Measurements from ENCODE around the gene TST. TPM values are rescaled to one million over a fixed set of nuclear protein-coding genes. Genes with fewer than 3 reads are reported as not detected.

Gene TST
- total and polyA plus RNA-seq, 9 of the 15 experiments (the other 6 are each of a cell fraction or from before 2014, with no cell fraction given) = 1.4 to 26.9 (median 12.4) TPM

DNA sequence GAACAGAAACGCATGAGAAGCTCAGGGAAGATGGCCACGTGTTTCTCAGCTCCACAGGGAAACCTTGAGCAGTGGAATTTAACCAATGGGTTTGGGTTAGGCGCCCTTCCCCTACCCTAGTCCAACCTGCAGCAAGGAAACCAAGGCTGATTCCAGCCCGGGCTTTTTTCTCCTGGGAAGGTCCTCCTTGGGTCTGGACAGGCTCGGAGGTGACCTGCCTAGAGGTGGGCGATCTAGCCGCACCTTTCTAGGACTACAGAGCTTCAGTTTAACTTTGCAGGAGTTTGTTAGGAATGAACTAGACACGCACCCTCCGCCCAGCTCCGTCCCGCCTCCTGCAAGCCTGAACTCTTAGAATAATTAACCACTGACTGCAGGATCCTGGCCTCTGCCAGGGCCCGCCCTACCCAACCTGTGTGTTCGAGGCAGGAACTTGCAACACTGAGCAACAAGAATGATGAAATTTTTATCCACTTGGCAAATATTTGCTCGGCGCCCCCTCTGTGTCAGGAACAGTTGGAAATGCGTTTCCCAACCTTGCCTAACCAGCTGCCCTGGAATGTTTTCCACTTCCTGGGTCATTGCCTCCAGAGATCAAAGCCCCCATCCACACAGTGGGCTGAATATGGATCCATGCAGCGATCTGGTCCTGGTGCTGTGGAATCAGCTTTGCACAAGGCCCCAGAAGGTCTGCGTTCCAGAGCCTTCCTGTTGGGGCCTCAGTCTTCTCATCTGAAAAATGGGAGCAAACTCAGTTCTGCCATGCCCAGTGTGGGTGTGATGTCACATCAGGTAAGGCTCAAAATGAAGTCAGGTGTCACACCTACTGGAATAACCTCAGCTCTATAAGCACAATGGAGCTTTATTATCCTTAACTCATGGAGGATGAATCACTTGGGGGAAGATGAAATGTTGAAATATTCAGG, 13.6 kb upstream of the TST start:
- DNase-seq (ENCODE audit: extremely low read depth in 1 of 4, low spot score in 3 of 4) = no peak
- POLR2A ChIA-PET = interaction anchor here (0.8 kb wide), 2 partner anchors 11 to 15 kb away, joined by 3 read pairs; no protein-coding TSS in a partner anchor
- intact Hi-C loops (cut with micrococcal nuclease) = no loop called here
- no peak for FAIRE-seq
- no peak overlapping the region for H3K9ac ChIP-seq (ENCODE audit: insufficient read depth in 1 of 2, low read depth in 2 of 2, low read length in 2 of 2)
- CTCF ChIA-PET (ENCODE audit: low intra/inter-chr PET ratio) = no interaction called here
- H3K36me3 ChIP-seq (ENCODE audit: control insufficient read depth, insufficient read depth, low read length) = peaks cover 16% of the 10 kb centered on the region; the same call in 1 of the 3 replicates
- H3K4me3 ChIP-seq = no peak overlapping the region
- peak; percentile 23; the same call in 1 of the 3 replicates for ATAC-seq
- no peaks in the 10 kb centered on the region for H3K9me3 ChIP-seq (replicated peaks; ENCODE audit: control insufficient read depth, insufficient read depth, low read depth, low read length)
- in situ Hi-C loops (cut with MboI) = no loop called here
- H3K27ac ChIP-seq (ENCODE audit: extremely low read depth, low read depth, low read length) = no peak overlapping the region
- peaks cover 5 to 16% of the 10 kb centered on the region in 2 experiments; a peak in 4 of 5 replicates for H3K4me1 ChIP-seq (replicated peaks in 1 of 2; ENCODE audit: control insufficient read depth in 2 of 2, insufficient read depth in 2 of 2, low read length in 2 of 2)
- BruUV-seq (replicated peaks) = no TSS peak
- H3K9me1 ChIP-seq (ENCODE audit: control insufficient read depth, insufficient read depth, low read length) = no peaks in the 10 kb centered on the region
- H3K27me3 ChIP-seq (ENCODE audit: control insufficient read depth in 2 of 2, insufficient read depth in 2 of 2, low read length in 2 of 2) = peaks cover 4 to 9% of the 10 kb centered on the region in 2 experiments; a peak in 2 of 5 replicates
- no peak overlapping the region for H2AFZ ChIP-seq (ENCODE audit: low read depth, low read length)
- no peak overlapping the region for H3K4me2 ChIP-seq (ENCODE audit: insufficient read depth, low read length)
- no peaks in the 10 kb centered on the region for H4K20me1 ChIP-seq (replicated peaks; ENCODE audit: control insufficient read depth, insufficient read depth, low read length)
- H3K79me2 ChIP-seq (ENCODE audit: control insufficient read depth, insufficient read depth, low read length) = no peaks in the 10 kb centered on the region
- WGBS (ENCODE audit: insufficient coverage, low coverage, missing lambda C conversion rate) = 62% methylated on average over 17 of the region's 18 CpGs
- TF ChIP-seq ZNF124 (CRISPR knock-in tag; IDR thresholded peaks at IDR 0.05) = no peak
- peak; percentile 60; the same call in 1 of the 2 replicates for TF ChIP-seq SMARCA5 (IDR thresholded peaks at IDR 0.05)
- TF ChIP-seq ATF7 (IDR thresholded peaks at IDR 0.05) = no peak
- TF ChIP-seq NCOA4 (IDR thresholded peaks at IDR 0.05; ENCODE audit: partially characterized antibody) = no peak
- TF ChIP-seq, protein P1, sequence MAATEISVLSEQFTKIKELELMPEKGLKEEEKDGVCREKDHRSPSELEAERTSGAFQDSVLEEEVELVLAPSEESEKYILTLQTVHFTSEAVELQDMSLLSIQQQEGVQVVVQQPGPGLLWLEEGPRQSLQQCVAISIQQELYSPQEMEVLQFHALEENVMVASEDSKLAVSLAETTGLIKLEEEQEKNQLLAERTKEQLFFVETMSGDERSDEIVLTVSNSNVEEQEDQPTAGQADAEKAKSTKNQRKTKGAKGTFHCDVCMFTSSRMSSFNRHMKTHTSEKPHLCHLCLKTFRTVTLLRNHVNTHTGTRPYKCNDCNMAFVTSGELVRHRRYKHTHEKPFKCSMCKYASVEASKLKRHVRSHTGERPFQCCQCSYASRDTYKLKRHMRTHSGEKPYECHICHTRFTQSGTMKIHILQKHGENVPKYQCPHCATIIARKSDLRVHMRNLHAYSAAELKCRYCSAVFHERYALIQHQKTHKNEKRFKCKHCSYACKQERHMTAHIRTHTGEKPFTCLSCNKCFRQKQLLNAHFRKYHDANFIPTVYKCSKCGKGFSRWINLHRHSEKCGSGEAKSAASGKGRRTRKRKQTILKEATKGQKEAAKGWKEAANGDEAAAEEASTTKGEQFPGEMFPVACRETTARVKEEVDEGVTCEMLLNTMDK (IDR thresholded peaks at IDR 0.05; ENCODE audit: borderline replicate concordance, insufficient read depth, low read depth, low read length, poor library complexity, severe bottlenecking) = no peak
- peak; percentile 56 to 66; a peak in 3 of 4 replicates for TF ChIP-seq KDM1A (IDR thresholded peaks at IDR 0.05)
- no peak for TF ChIP-seq DPF2 (IDR thresholded peaks at IDR 0.05)
- 0 out of 4 replicates have a peak, but pooled peaks of 1 of the 2 experiments have one; percentile 25 for TF ChIP-seq RCOR1 (IDR thresholded peaks at IDR 0.05; ENCODE audit: borderline replicate concordance in 1 of 2, low read depth in 2 of 2, low read length in 2 of 2)
- TF ChIP-seq ZNF347 (CRISPR knock-in tag; IDR thresholded peaks at IDR 0.05; ENCODE audit: low read depth) = no peak
- no peak for TF ChIP-seq ZBTB7A (IDR thresholded peaks at IDR 0.05; ENCODE audit: borderline replicate concordance, control insufficient read depth, low read depth, low read length)
- TF ChIP-seq SAP30 (IDR thresholded peaks at IDR 0.05; ENCODE audit: borderline replicate concordance, insufficient read depth, low read depth, low read length, poor library complexity, severe bottlenecking) = no peak
- TF ChIP-seq XRCC5 (IDR thresholded peaks at IDR 0.05; ENCODE audit: low read depth, low read length) = no peak
- TF ChIP-seq LEF1 (IDR thresholded peaks at IDR 0.05) = no peak
- TF ChIP-seq POLR2AphosphoS2 (IDR thresholded peaks at IDR 0.05; ENCODE audit: low read length) = no peak
- 0 out of 2 replicates have a peak, but pooled peaks have one; percentile 23 for TF ChIP-seq HDAC2 (IDR thresholded peaks at IDR 0.05)

Data from K562 (cell line).